HCT116 (cell line): ENCODE data around the gene TMEM44. TPM values are rescaled to one million over a fixed set of nuclear protein-coding genes. Genes with fewer than 3 reads are reported as not detected.

Experiments used
- ATAC-seq: fragments of 200-7000 bp; cut with Tn5 transposase; 2 replicates; pipeline ENCODE4 v1.9.1; 2020; ENCODE audit warnings: mild to moderate bottlenecking, moderate library complexity
- BruUV-seq: library from RNA; stranded (reverse); fragments of 400-500 nt; replicated peaks from 2 replicates; lab custom pipeline; 2021; lab: Mats Ljungman, UMichigan
- CTCF ChIA-PET: fragments of 300-600 bp; sonication (Branson Sonifier 250); formaldehyde crosslinking; loops from one replicate; lab custom pipeline; 2021; ENCODE audit warnings: antibody characterized with exemption; lab: Charles Lee
- POLR2A ChIA-PET: fragments of 300-600, 350-600 bp; sonication (Branson Sonifier 250); formaldehyde crosslinking; loops from one replicate; lab custom pipeline; 2021; ENCODE audit warnings: antibody characterized with exemption; lab: Charles Lee
- RAD21 ChIA-PET, 2 experiments: fragments of 300-600 bp; sonication (Branson Sonifier 250); formaldehyde crosslinking; loops; one replicate each; lab custom pipeline; 2023; ENCODE audit warnings: low total read pairs in 2 of 2; ENCODE audit not compliant: uncharacterized antibody in 2 of 2, unreplicated experiment in 2 of 2, low non-redundant PET in 1 of 2; lab: Charles Lee
- DNase-seq: peaks from one replicate; pipeline ENCODE4 v3.0.0-alpha.2; 2010; ENCODE audit warnings: low read depth, low spot score
- H2AFZ ChIP-seq: fragments of 200-600 bp; shearing (Covaris generic), sonication (generic); 2 replicates; pipeline ENCODE4 v1.6.1; 2017; ENCODE audit warnings: low read depth, mixed run types, mixed read lengths, antibody characterized with exemption, low read length; ENCODE audit not compliant: poor library complexity, severe bottlenecking
- H3K27ac ChIP-seq: 2 replicates; pipeline ENCODE4 v1.5.1; 2012; ENCODE audit warnings: low read depth, low read length
- H3K27me3 ChIP-seq: fragments of 200-600 bp; sonication (generic); 2 replicates; pipeline ENCODE4 v1.6.1; 2016; ENCODE audit warnings: mixed run types, low read length, mixed read lengths; ENCODE audit not compliant: insufficient read depth
- H3K36me3 ChIP-seq, 2 experiments: fragments of 200-500 bp in 1 of 2; fragments of 200-600 bp in 1 of 2; sonication (Bioruptor generic) in 1 of 2; sonication (generic) in 1 of 2; 2 replicates each; pipeline versions ENCODE4 v1.5.1 to v1.6.1; 2014 to 2016; ENCODE audit warnings: low read length in 2 of 2, inconsistent platforms in 1 of 2, mixed read lengths in 1 of 2, mixed run types in 1 of 2; ENCODE audit not compliant: insufficient read depth in 2 of 2, control insufficient read depth in 1 of 2
- H3K4me1 ChIP-seq, 2 experiments: fragments of 200-600 bp in 1 of 2; sonication (generic) in 1 of 2; 2 replicates each; pipeline versions ENCODE4 v1.5.1 to v1.6.1; 2012 to 2017; ENCODE audit warnings: low read length in 2 of 2, inconsistent platforms in 1 of 2, mild to moderate bottlenecking in 1 of 2, mixed read lengths in 1 of 2, mixed run types in 1 of 2, moderate library complexity in 1 of 2; ENCODE audit not compliant: insufficient read depth in 2 of 2, control insufficient read depth in 1 of 2
- H3K4me2 ChIP-seq: fragments of 200-600 bp; sonication (generic); 2 replicates; pipeline ENCODE4 v1.6.1; 2017; ENCODE audit warnings: mixed run types, low read length, mixed read lengths
- H3K4me3 ChIP-seq, 2 experiments: fragments of 200-600 bp in 1 of 2; sonication (generic) in 1 of 2; replicated peaks in 1 of 2; 2 replicates each; pipeline ENCODE4 v1.5.1; 2011 to 2016; ENCODE audit warnings: low read length in 2 of 2, control low read depth in 1 of 2, low read depth in 1 of 2, mild to moderate bottlenecking in 1 of 2, mixed read lengths in 1 of 2, mixed run types in 1 of 2
- H3K79me2 ChIP-seq: fragments of 200-600 bp; sonication (generic); 2 replicates; pipeline ENCODE4 v1.6.1; 2017; ENCODE audit warnings: mild to moderate bottlenecking, mixed run types, low read length, moderate library complexity, mixed read lengths; ENCODE audit not compliant: insufficient read depth
- H3K9ac ChIP-seq: fragments of 200-600 bp; sonication (generic); 2 replicates; pipeline ENCODE4 v1.6.1; 2016; ENCODE audit warnings: low read length, mixed read lengths
- H3K9me2 ChIP-seq: fragments of 200-600 bp; sonication (generic), shearing (Covaris generic); 2 replicates; pipeline ENCODE4 v1.6.1; 2017; ENCODE audit warnings: mixed run types, mild to moderate bottlenecking, moderate library complexity; ENCODE audit not compliant: insufficient read depth
- H3K9me3 ChIP-seq, 2 experiments: fragments of 200-500 bp in 1 of 2; fragments of 200-600 bp in 1 of 2; sonication (Bioruptor generic) in 1 of 2; sonication (generic) in 1 of 2; 2 replicates each; pipeline ENCODE4 v1.6.1; 2014 to 2017; ENCODE audit warnings: low read length in 2 of 2, mixed read lengths in 2 of 2, inconsistent platforms in 1 of 2, low read depth in 1 of 2, mild to moderate bottlenecking in 1 of 2, mixed run types in 1 of 2, moderate library complexity in 1 of 2; ENCODE audit not compliant: control insufficient read depth in 1 of 2, insufficient read depth in 1 of 2
- H4K20me1 ChIP-seq: fragments of 200-600 bp; sonication (generic), shearing (Covaris generic); 2 replicates; pipeline ENCODE4 v1.6.1; 2017; ENCODE audit warnings: mixed run types, mild to moderate bottlenecking, moderate library complexity; ENCODE audit not compliant: insufficient read depth
- CBX3 ChIP-seq: IDR thresholded peaks from 2 replicates; pipeline ENCODE4 v1.6.1; 2012; ENCODE audit warnings: low read depth
- EGR1 ChIP-seq: IDR thresholded peaks from 2 replicates; pipeline ENCODE4 v1.6.1; 2012; ENCODE audit warnings: low read depth
- ELF1 ChIP-seq: IDR thresholded peaks from 2 replicates; pipeline ENCODE4 v1.6.1; 2012; ENCODE audit warnings: low read depth, borderline replicate concordance
- EZH2phosphoT487 ChIP-seq: fragments of 200-600 bp; IDR thresholded peaks from 2 replicates; pipeline ENCODE4 v1.6.1; 2018; ENCODE audit warnings: antibody characterized with exemption, borderline replicate concordance
- FOSL1 ChIP-seq: IDR thresholded peaks from 2 replicates; pipeline ENCODE4 v1.6.1; 2012; ENCODE audit warnings: low read depth
- JUND ChIP-seq: IDR thresholded peaks from 2 replicates; pipeline ENCODE4 v1.6.1; 2012
- POLR2A ChIP-seq: IDR thresholded peaks from 2 replicates; pipeline ENCODE4 v1.7.0; 2011; ENCODE audit warnings: borderline replicate concordance; ENCODE audit not compliant: insufficient read depth, insufficient read length; ENCODE audit errors: extremely low read depth
- POLR2AphosphoS5 ChIP-seq: IDR thresholded peaks from 2 replicates; pipeline ENCODE4 v1.6.1; 2011; ENCODE audit warnings: mild to moderate bottlenecking, low read depth, low read length, moderate library complexity
- SIN3A ChIP-seq: IDR thresholded peaks from 2 replicates; pipeline ENCODE4 v1.6.1; 2012; ENCODE audit warnings: low read depth
- SP1 ChIP-seq: IDR thresholded peaks from 2 replicates; pipeline ENCODE4 v1.6.1; 2012; ENCODE audit warnings: low read depth
- SRF ChIP-seq: IDR thresholded peaks from 2 replicates; pipeline ENCODE4 v1.6.1; 2012; ENCODE audit warnings: low read depth
- TCF7L2 ChIP-seq: IDR thresholded peaks from 2 replicates; pipeline ENCODE4 v1.7.0; 2011; ENCODE audit warnings: borderline replicate concordance, inconsistent platforms; ENCODE audit not compliant: insufficient read depth, insufficient read length; ENCODE audit errors: extremely low read depth
- YY1 ChIP-seq: IDR thresholded peaks from 2 replicates; pipeline ENCODE4 v1.6.1; 2011; ENCODE audit warnings: low read length, low read depth, moderate library complexity, mild to moderate bottlenecking; ENCODE audit not compliant: insufficient replicate concordance; ENCODE audit errors: extremely low read depth
- ZFX ChIP-seq: fragments of 450-650 bp; IDR thresholded peaks from 2 replicates; pipeline ENCODE4 v1.6.1; 2017
- intact Hi-C: fragments of 100-400 bp; cut with micrococcal nuclease; formaldehyde crosslinking; loops from 2 replicates; pipeline ENCODE4 v1.10.0; 2022
- total RNA-seq: library from RNA; stranded (reverse); gene quantifications from one replicate; pipeline ENCODE4 v1.2.1, GENCODE V29; 2021; ENCODE audit not compliant: unreplicated experiment
- TF ChIP-seq, protein P1 (sequence below), 3 experiments: fragments of 200-600 bp in 1 of 3; sonication (generic) in 1 of 3; IDR thresholded peaks in 2 of 3; conservative IDR thresholded peaks in 1 of 3; 2 replicates each; pipeline ENCODE4 v1.5.1; 2012 to 2017; ENCODE audit warnings: low read depth in 2 of 3, low read length in 2 of 3, antibody characterized with exemption in 1 of 3, borderline replicate concordance in 1 of 3, control low read depth in 1 of 3, mild to moderate bottlenecking in 1 of 3, mixed read lengths in 1 of 3, mixed run types in 1 of 3, moderate library complexity in 1 of 3; ENCODE audit not compliant: insufficient read depth in 1 of 3
- TF ChIP-seq, protein P2 (sequence below): IDR thresholded peaks from 2 replicates; pipeline ENCODE4 v1.6.1; 2012
- TF ChIP-seq, protein P3 (sequence below): IDR thresholded peaks from 2 replicates; pipeline ENCODE4 v1.6.1; 2012

The TMEM44 gene
- total RNA-seq, 1 experiment from 2014 or later, result 30.3 TPM

DNA sequence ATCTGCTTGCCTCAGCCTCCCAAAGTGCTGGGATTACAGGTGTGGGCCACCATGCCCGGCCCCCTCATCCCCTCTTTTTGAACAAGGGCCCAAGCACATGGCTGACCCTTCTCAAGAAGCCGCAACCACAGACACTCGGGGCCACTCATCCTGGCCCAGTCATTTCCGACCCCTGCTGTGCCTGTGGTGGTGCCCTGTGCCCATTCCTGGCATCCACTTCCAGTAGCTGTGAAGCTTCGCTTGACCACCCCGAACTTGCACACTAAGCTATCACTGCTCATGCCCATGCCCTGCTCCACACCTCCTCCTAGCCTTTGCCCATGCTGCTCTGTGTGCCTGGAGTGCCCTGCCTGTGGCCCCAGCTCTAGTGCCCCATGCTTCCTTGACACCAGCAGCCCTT is 8.3 kb downstream of the TMEM44 start:
- no peak for ATAC-seq
- H4K20me1 ChIP-seq, result no peaks in the 10 kb centered on the region
- no peak overlapping the region for H3K9ac ChIP-seq
- no peak overlapping the region for H2AFZ ChIP-seq
- intact Hi-C loops, result no loop called here
- no peaks in the 10 kb centered on the region for H3K79me2 ChIP-seq
- peaks cover 0 to 4% of the 10 kb centered on the region in 2 experiments; a peak in 1 of 4 replicates for H3K9me3 ChIP-seq
- no peak overlapping the region for H3K4me3 ChIP-seq
- H3K4me1 ChIP-seq, result no peaks in the 10 kb centered on the region
- no peak overlapping the region for H3K27ac ChIP-seq
- no peaks in the 10 kb centered on the region for H3K9me2 ChIP-seq
- BruUV-seq, result no TSS peak
- no peak overlapping the region for H3K4me2 ChIP-seq
- H3K36me3 ChIP-seq, result peaks cover 2 to 18% of the 10 kb centered on the region in 2 experiments
- CTCF ChIA-PET, result no interaction called here
- no peak for DNase-seq
- RAD21 ChIA-PET, result no interaction called here
- no peaks in the 10 kb centered on the region for H3K27me3 ChIP-seq
- TF ChIP-seq ELF1 (no peak), FOSL1 (no peak), CBX3 (no peak), YY1 (no peak), EZH2phosphoT487 (no peak), POLR2AphosphoS5 (no peak), SRF (no peak), ZFX (no peak), EGR1 (no peak), POLR2A (no peak), SP1 (no peak), TCF7L2 (no peak), JUND (no peak), SIN3A (no peak)
- TF ChIP-seq, protein P1, sequence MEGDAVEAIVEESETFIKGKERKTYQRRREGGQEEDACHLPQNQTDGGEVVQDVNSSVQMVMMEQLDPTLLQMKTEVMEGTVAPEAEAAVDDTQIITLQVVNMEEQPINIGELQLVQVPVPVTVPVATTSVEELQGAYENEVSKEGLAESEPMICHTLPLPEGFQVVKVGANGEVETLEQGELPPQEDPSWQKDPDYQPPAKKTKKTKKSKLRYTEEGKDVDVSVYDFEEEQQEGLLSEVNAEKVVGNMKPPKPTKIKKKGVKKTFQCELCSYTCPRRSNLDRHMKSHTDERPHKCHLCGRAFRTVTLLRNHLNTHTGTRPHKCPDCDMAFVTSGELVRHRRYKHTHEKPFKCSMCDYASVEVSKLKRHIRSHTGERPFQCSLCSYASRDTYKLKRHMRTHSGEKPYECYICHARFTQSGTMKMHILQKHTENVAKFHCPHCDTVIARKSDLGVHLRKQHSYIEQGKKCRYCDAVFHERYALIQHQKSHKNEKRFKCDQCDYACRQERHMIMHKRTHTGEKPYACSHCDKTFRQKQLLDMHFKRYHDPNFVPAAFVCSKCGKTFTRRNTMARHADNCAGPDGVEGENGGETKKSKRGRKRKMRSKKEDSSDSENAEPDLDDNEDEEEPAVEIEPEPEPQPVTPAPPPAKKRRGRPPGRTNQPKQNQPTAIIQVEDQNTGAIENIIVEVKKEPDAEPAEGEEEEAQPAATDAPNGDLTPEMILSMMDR (IDR thresholded peaks at IDR 0.05 in 2 of 3, conservative IDR thresholded peaks at IDR 0.05 in 1 of 3; ENCODE audit: borderline replicate concordance in 1 of 3, insufficient read depth in 1 of 3, low read depth in 2 of 3, low read length in 2 of 3), result no peak
- TF ChIP-seq, protein P2, sequence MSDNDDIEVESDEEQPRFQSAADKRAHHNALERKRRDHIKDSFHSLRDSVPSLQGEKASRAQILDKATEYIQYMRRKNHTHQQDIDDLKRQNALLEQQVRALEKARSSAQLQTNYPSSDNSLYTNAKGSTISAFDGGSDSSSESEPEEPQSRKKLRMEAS, result no peak
- TF ChIP-seq, protein P3, sequence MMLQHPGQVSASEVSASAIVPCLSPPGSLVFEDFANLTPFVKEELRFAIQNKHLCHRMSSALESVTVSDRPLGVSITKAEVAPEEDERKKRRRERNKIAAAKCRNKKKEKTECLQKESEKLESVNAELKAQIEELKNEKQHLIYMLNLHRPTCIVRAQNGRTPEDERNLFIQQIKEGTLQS, result no peak
- POLR2A ChIA-PET, result no interaction called here
